ENCODE measurements around the gene MYBL2. TPM values are rescaled to one million over a fixed set of nuclear protein-coding genes. Genes with fewer than 3 reads are reported as not detected.

The MYBL2 gene
- polyA plus RNA-seq, 1 donor from 2014 or later = 4.6 TPM

DNA sequence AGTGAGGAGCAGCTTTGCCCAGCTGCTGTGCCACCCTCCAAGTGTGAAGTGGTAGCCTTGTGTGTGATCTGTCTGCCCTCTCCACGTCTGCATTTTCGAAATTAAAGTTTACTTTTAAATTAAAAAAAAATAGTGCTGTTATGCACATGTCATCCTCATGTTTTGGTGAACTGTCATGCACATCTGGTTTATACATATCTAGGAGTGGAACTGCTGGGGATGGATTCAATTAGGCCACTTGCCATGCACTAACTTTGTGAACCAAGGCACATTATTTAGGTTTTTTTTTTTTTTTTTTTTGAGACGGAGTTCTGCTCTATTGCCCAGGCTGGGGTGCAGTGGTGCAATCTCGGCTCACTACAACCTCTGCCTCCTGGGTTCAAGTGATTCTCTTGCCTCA, 56.3 kb downstream of the MYBL2 start:
- H3K4me3 Mint-ChIP-seq = peak overlapping the region in 1 of 4 donors; percentile 17
- H3K4me1 Mint-ChIP-seq = peaks cover 4 to 20% (median 16%) of the 10 kb centered on the region in 3 donors
- H3K36me3 Mint-ChIP-seq = peaks cover 7% of the 10 kb centered on the region
- H3K27me3 Mint-ChIP-seq = no peaks in the 10 kb centered on the region
- no peak overlapping the region for H3K27ac Mint-ChIP-seq
- no peaks in the 10 kb centered on the region for H3K9me3 Mint-ChIP-seq

DNA sequence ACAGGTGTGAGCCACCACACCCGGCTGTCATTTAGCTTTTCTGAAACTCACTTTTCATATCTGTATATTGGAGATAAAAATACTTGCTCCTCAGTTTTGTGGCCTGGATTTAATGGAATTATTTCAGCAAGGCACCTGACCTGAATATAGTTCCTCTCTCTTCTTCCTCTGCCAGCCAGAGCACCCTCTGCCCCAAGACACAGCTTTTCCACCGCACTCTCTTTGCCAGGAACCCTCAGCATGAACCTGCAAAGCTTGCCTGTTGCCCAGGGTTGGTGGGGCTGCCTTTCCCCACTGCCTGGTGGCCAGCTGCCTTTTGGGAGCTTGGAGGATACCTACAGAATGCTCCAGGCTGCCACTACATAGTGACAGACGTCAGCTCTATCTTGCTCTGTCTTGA, 56.8 kb downstream of the MYBL2 start:
- no peak overlapping the region for H3K27ac Mint-ChIP-seq
- peaks cover 0 to 1% (median 0%) of the 10 kb centered on the region in 3 donors for H3K9me3 Mint-ChIP-seq
- H3K4me1 Mint-ChIP-seq = peaks cover 9 to 26% (median 21%) of the 10 kb centered on the region in 3 donors
- peaks cover 7% of the 10 kb centered on the region for H3K36me3 Mint-ChIP-seq
- H3K27me3 Mint-ChIP-seq = no peaks in the 10 kb centered on the region
- H3K4me3 Mint-ChIP-seq = peak overlapping the region in 1 of 4 donors; percentile 48

GRCh38 chr20:43724383-43724782, 57.5 kb downstream of the MYBL2 start:
- H3K27ac Mint-ChIP-seq = no peak overlapping the region
- no peaks in the 10 kb centered on the region for H3K27me3 Mint-ChIP-seq
- peaks cover 5% of the 10 kb centered on the region for H3K36me3 Mint-ChIP-seq
- peaks cover 0 to 4% (median 2%) of the 10 kb centered on the region in 3 donors for H3K9me3 Mint-ChIP-seq
- no peak overlapping the region for H3K4me3 Mint-ChIP-seq
- H3K4me1 Mint-ChIP-seq = peaks cover 14 to 32% (median 24%) of the 10 kb centered on the region in 3 donors

- H3K36me3 Mint-ChIP-seq = no peaks in the 10 kb centered on the region
- peaks cover 0 to 4% (median 2%) of the 10 kb centered on the region in 3 donors for H3K9me3 Mint-ChIP-seq
- H3K27me3 Mint-ChIP-seq = no peaks in the 10 kb centered on the region
- H3K4me3 Mint-ChIP-seq = no peak overlapping the region
- peaks cover 16 to 31% (median 19%) of the 10 kb centered on the region in 3 donors for H3K4me1 Mint-ChIP-seq
- H3K27ac Mint-ChIP-seq = no peak overlapping the region
Observed at GRCh38 chr20:43725666-43726065, 58.8 kb downstream of the MYBL2 start.

GRCh38 chr20:43726333-43726732, 59.4 kb downstream of the MYBL2 start:
- Mint-ChIP-seq H3K36me3 (no peaks in the 10 kb centered on the region), H3K4me1 (peaks cover 17 to 31% (median 21%) of the 10 kb centered on the region in 3 donors), H3K27ac (peak overlapping the region in 1 of 3 donors; percentile 46), H3K27me3 (no peaks in the 10 kb centered on the region), H3K9me3 (peaks cover 0 to 4% (median 2%) of the 10 kb centered on the region in 3 donors), H3K4me3 (peak overlapping the region in 1 of 4 donors; percentile 74)

- peaks cover 0 to 4% (median 2%) of the 10 kb centered on the region in 3 donors for H3K9me3 Mint-ChIP-seq
- no peaks in the 10 kb centered on the region for H3K27me3 Mint-ChIP-seq
- peaks cover 18 to 32% (median 21%) of the 10 kb centered on the region in 3 donors for H3K4me1 Mint-ChIP-seq
- no peaks in the 10 kb centered on the region for H3K36me3 Mint-ChIP-seq
- peak within 1 kb of the TSS in 1 of 4 donors; percentile 74 for H3K4me3 Mint-ChIP-seq
- H3K27ac Mint-ChIP-seq = peak within 1 kb of the TSS in 1 of 3 donors; percentile 92
Observed at GRCh38 chr20:43726811-43727338, 60.0 kb downstream of the MYBL2 start, which contains the start of gene GTSF1L. TSS of gene GTSF1L (minus strand) at chr20:43727002. CDS start at chr20:43726694, 308 bp downstream.

DNA sequence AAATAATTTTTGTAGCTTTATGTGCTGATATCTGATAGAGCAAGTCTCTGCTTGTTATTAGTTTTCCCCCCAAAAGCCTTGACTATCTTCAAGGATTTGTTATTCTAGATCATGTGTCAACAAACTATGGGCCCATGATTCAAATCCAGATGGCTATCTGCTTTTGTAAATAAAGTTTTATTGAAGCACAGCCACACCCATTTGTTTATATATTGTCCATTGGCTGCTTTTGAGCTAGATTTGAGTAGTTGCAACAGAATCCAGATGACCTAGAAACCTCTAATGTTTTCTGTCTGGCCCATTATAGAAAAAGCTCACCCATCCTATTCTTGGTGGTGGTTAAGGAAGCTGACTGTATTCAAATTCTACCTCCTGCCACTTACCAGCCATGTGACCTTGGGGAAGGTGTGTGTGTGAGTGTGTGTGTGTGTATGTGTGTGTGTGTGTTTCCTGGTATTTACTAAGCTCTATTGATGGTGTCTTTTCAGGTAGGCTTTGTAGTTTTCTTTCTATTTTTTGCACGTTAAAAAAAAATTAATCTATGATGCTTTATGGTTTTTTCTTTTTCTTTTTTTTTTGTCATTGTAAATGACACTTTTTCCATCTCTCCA, 61.2 kb downstream of the MYBL2 start:
- Mint-ChIP-seq H3K4me1 (peaks cover 19 to 34% (median 30%) of the 10 kb centered on the region in 3 donors), H3K9me3 (peaks cover 0 to 4% (median 2%) of the 10 kb centered on the region in 3 donors), H3K4me3 (peak overlapping the region in 3 of 4 donors; percentile 10 to 70 (median 59)), H3K36me3 (no peaks in the 10 kb centered on the region), H3K27ac (peak overlapping the region; percentile 59 to 92 (median 69)), H3K27me3 (no peaks in the 10 kb centered on the region)

DNA sequence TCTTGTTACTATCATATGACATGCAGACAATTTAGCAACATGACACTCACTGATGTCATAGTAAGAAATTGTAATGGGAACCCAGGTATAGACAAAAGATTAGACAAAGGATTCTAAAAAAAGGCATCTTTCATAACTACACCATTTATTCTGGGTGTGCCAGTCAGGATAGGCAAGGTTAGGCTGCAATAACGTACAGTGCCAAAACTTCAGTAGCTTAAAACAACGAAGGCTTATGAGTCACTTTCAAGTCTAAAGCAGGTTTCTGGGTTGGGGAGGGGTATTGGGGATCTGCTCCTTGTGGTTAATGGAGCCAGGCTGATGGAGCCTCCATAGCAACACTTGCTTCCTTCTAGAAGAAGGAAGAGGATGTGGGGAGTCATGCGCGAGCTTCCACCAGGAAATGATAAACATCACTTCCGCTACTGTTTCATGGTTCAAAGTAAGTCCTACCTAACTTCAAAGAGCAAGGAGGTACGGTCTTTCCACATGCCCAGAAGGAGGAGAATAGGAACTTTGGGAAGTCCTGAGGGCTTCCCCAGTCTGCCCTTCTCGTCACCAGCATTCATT, 61.9 kb downstream of the MYBL2 start:
- H3K36me3 Mint-ChIP-seq = no peaks in the 10 kb centered on the region
- H3K4me1 Mint-ChIP-seq = peaks cover 25 to 36% (median 36%) of the 10 kb centered on the region in 3 donors
- H3K4me3 Mint-ChIP-seq = peak overlapping the region in 3 of 4 donors; percentile 10 to 70 (median 59)
- peak overlapping the region; percentile 59 to 92 (median 69) for H3K27ac Mint-ChIP-seq
- H3K27me3 Mint-ChIP-seq = no peaks in the 10 kb centered on the region
- peaks cover 0 to 4% (median 2%) of the 10 kb centered on the region in 3 donors for H3K9me3 Mint-ChIP-seq

GRCh38 chr20:43731469-43731868, 64.6 kb downstream of the MYBL2 start:
- no peaks in the 10 kb centered on the region for H3K27me3 Mint-ChIP-seq
- H3K9me3 Mint-ChIP-seq = peaks cover 0 to 4% (median 2%) of the 10 kb centered on the region in 3 donors
- H3K36me3 Mint-ChIP-seq = no peaks in the 10 kb centered on the region
- no peak overlapping the region for H3K27ac Mint-ChIP-seq
- H3K4me1 Mint-ChIP-seq = peaks cover 35 to 49% (median 41%) of the 10 kb centered on the region in 3 donors
- peak overlapping the region in 1 of 4 donors; percentile 52 for H3K4me3 Mint-ChIP-seq

DNA sequence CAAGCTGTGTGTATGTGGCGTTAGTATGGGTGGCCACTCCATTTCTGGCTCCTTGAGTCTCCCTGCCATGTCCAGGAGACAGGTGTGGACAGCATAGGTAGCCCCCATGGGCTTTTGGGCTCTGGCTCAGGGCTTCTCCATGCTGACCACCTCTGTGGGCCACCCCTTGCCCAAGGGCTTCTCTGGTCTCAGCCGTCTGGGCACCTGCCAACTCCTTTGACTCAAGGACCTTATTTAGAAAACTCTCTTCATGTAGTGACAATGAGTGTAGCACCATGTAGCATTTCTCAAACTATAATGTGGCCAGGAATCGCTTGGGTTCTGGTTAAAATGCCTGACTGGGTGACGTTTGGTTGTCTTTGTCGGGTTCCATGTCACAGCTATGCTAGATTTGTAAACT, 65.0 kb downstream of the MYBL2 start:
- Mint-ChIP-seq H3K36me3 (no peaks in the 10 kb centered on the region), H3K4me3 (peak overlapping the region in 1 of 4 donors; percentile 32), H3K27ac (no peak overlapping the region), H3K27me3 (no peaks in the 10 kb centered on the region), H3K9me3 (peaks cover 0 to 4% (median 2%) of the 10 kb centered on the region in 3 donors), H3K4me1 (peaks cover 39 to 54% (median 43%) of the 10 kb centered on the region in 3 donors)

- peak overlapping the region in 1 of 3 donors; percentile 64 for H3K27ac Mint-ChIP-seq
- H3K4me3 Mint-ChIP-seq = peak overlapping the region in 1 of 4 donors; percentile 13
- no peaks in the 10 kb centered on the region for H3K9me3 Mint-ChIP-seq
- peaks cover 26 to 40% (median 27%) of the 10 kb centered on the region in 3 donors for H3K4me1 Mint-ChIP-seq
- H3K27me3 Mint-ChIP-seq = no peaks in the 10 kb centered on the region
- H3K36me3 Mint-ChIP-seq = no peaks in the 10 kb centered on the region
Observed at GRCh38 chr20:43736588-43737158, 69.8 kb downstream of the MYBL2 start.

DNA sequence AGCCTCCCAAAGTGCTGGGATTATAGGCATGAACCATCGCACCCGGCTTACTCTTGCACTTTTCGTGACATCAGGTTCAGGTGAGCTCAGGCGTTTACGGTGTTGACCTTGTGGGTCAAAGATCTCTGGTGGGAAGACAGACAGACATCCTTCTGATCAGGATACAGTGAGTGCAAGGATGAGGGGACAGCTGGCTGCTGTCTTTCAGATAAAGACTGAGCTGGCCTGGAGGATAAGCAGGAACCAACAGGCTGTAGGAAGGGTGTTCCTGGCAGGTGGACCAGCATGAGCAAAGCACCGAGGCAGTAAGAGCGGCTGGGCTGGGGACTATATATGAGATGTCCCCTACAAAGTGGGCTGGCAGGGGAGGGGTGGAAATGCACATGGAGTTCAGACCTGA, 71.0 kb downstream of the MYBL2 start:
- H3K4me3 Mint-ChIP-seq = no peak overlapping the region
- H3K4me1 Mint-ChIP-seq = peaks cover 19 to 29% (median 24%) of the 10 kb centered on the region in 3 donors
- no peaks in the 10 kb centered on the region for H3K36me3 Mint-ChIP-seq
- no peaks in the 10 kb centered on the region for H3K9me3 Mint-ChIP-seq
- H3K27me3 Mint-ChIP-seq = no peaks in the 10 kb centered on the region
- no peak overlapping the region for H3K27ac Mint-ChIP-seq

- peak overlapping the region in 1 of 4 donors; percentile 47 for H3K4me3 Mint-ChIP-seq
- no peaks in the 10 kb centered on the region for H3K27me3 Mint-ChIP-seq
- peaks cover 8 to 16% (median 14%) of the 10 kb centered on the region in 3 donors for H3K4me1 Mint-ChIP-seq
Observed at GRCh38 chr20:43739148-43739749, 72.3 kb downstream of the MYBL2 start.

GRCh38 chr20:43740642-43741041, 73.7 kb downstream of the MYBL2 start:
- H3K9me3 Mint-ChIP-seq = no peaks in the 10 kb centered on the region
- H3K27ac Mint-ChIP-seq = peak overlapping the region in 1 of 3 donors; percentile 76
- no peak overlapping the region for H3K4me3 Mint-ChIP-seq
- no peaks in the 10 kb centered on the region for H3K27me3 Mint-ChIP-seq
- H3K4me1 Mint-ChIP-seq = peaks cover 8 to 13% (median 11%) of the 10 kb centered on the region in 3 donors
- H3K36me3 Mint-ChIP-seq = no peaks in the 10 kb centered on the region

More at GRCh38 chr20:43739148-43739749, 72.3 kb downstream of the MYBL2 start:
- Mint-ChIP-seq H3K9me3 (no peaks in the 10 kb centered on the region), H3K27ac (no peak overlapping the region), H3K36me3 (no peaks in the 10 kb centered on the region)

All from IgD-negative memory B cell (primary cell).